ENCODE measurements around the gene ZNF487.

DNA sequence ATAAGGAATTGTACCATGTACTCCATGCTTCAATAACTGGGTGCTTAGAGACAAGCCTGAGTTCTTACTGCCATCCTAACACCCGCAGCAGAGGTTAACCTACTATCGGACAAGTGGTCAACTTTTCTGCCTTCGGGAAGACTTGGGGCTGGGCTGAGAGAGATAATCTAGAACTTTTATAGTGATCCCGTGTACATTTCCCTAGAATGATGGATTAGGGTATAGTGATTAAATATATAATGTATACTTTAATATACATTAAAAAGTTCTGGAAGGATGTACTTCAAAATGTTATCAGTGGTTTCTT is 15.8 kb upstream of the ZNF487 start:
- TF ChIP-seq, protein P1, sequence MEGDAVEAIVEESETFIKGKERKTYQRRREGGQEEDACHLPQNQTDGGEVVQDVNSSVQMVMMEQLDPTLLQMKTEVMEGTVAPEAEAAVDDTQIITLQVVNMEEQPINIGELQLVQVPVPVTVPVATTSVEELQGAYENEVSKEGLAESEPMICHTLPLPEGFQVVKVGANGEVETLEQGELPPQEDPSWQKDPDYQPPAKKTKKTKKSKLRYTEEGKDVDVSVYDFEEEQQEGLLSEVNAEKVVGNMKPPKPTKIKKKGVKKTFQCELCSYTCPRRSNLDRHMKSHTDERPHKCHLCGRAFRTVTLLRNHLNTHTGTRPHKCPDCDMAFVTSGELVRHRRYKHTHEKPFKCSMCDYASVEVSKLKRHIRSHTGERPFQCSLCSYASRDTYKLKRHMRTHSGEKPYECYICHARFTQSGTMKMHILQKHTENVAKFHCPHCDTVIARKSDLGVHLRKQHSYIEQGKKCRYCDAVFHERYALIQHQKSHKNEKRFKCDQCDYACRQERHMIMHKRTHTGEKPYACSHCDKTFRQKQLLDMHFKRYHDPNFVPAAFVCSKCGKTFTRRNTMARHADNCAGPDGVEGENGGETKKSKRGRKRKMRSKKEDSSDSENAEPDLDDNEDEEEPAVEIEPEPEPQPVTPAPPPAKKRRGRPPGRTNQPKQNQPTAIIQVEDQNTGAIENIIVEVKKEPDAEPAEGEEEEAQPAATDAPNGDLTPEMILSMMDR (conservative IDR thresholded peaks at IDR 0.05 in 1 of 2, IDR thresholded peaks at IDR 0.05 in 1 of 2; ENCODE audit: low read depth in 1 of 2, low read length in 2 of 2): no peak
- no peak for TF ChIP-seq EZH2 (IDR thresholded peaks at IDR 0.05; ENCODE audit: low read length, missing control alignments)
